Sigmoid colon (tissue), 7 donors: ENCODE measurements around the gene ASB2. TPM values are rescaled to one million over a fixed set of nuclear protein-coding genes. Genes with fewer than 3 reads are reported as not detected.

ENCODE experiments used
- DNase-seq: peaks from one replicate; pipeline ENCODE4 v3.0.0-alpha.2; 2019
- H3K27ac ChIP-seq, 4 donors: fragments of 200-600 bp; sonication (generic); one replicate each; pipeline ENCODE4 v1.5.1; 2016 to 2019; ENCODE audit warnings: mild to moderate bottlenecking in 1 of 4
- H3K27me3 ChIP-seq, 3 donors: fragments of 200-600 bp; sonication (generic); one replicate each; pipeline ENCODE4 v1.5.1; 2019; ENCODE audit warnings: mild to moderate bottlenecking in 1 of 3
- H3K36me3 ChIP-seq, 4 donors: fragments of 200-600 bp; sonication (generic); one replicate each; pipeline ENCODE4 v1.5.1; 2016 to 2019
- H3K4me1 ChIP-seq, 4 donors: fragments of 200-600 bp; sonication (generic); one replicate each; pipeline ENCODE4 v1.5.1; 2017 to 2019
- H3K4me3 ChIP-seq, 4 donors: fragments of 200-600 bp; sonication (generic); one replicate each; pipeline ENCODE4 v1.5.1; 2017 to 2019; ENCODE audit warnings: mild to moderate bottlenecking in 2 of 4, moderate library complexity in 1 of 4
- H3K9me3 ChIP-seq, 4 donors: fragments of 200-600 bp in 3 of 4; sonication (generic) in 3 of 4; one replicate each; pipeline versions ENCODE4 v1.5.1 to v1.6.1; 2013 to 2019
- CTCF ChIP-seq, 4 experiments: fragments of 450-650 bp in 3 of 4; fragments of 200-600 bp in 1 of 4; IDR thresholded peaks; one replicate each; pipeline ENCODE4 v1.5.1; 2016 to 2019; ENCODE audit warnings: antibody characterized with exemption in 4 of 4, mild to moderate bottlenecking in 3 of 4, moderate library complexity in 2 of 4
- EP300 ChIP-seq, 4 donors: sonication (generic); formaldehyde crosslinking; IDR thresholded peaks; one replicate each; pipeline ENCODE4 v1.6.1; 2017; ENCODE audit warnings: antibody characterized with exemption in 4 of 4
- POLR2A ChIP-seq, 2 donors: fragments of 450-650 bp; IDR thresholded peaks; one replicate each; pipeline ENCODE4 v1.6.1; 2016; ENCODE audit warnings: antibody characterized with exemption in 2 of 2, mild to moderate bottlenecking in 2 of 2, moderate library complexity in 2 of 2
- POLR2AphosphoS5 ChIP-seq, 4 donors: sonication (generic); formaldehyde crosslinking; IDR thresholded peaks; one replicate each; pipeline ENCODE4 v1.6.1; 2017; ENCODE audit warnings: antibody characterized with exemption in 4 of 4
- WGBS, 2 donors: extraction: QIAGEN DNeasy Blood & Tissue Kit; methylation state at CpG; one replicate each; pipeline ENCODE4 v1.1.7; 2013; 5-methylcytosine and 5-hydroxymethylcytosine counted together
- intact Hi-C: fragments of 100-400 bp; cut with DNase I; formaldehyde crosslinking; loops from one replicate; pipeline ENCODE4 v1.15.1; 2023
- polyA plus RNA-seq, 3 donors: library from polyadenylated mRNA; stranded (reverse); fragments of 200-250 nt; gene quantifications; one replicate each; pipeline ENCODE4 v1.2.3, GENCODE V29; 2013
- total RNA-seq, 4 donors: library from RNA; depleted of rRNA; stranded (reverse); fragments of >200 nt; gene quantifications; one replicate each; pipeline ENCODE4 v1.1.0, GENCODE V29; 2016
- donor health status: healthy with polysubstance abuse.
- donor health status: Bipolar disorder and iron deficiency.
- donor health status: healthy.

Gene ASB2
- total and polyA plus RNA-seq, 7 donors = 1.2 to 178 (median 117) TPM

GRCh38 chr14:94021416-94022157, 45.2 kb upstream of the ASB2 start:
- intact Hi-C loops = no loop called here
- no peaks in the 10 kb centered on the region for H3K9me3 ChIP-seq
- no peaks in the 10 kb centered on the region for H3K36me3 ChIP-seq
- 72 to 83% methylated on average over 10 of the region's 10 CpGs for WGBS, 2 donors
- TF ChIP-seq POLR2AphosphoS5 (IDR thresholded peaks at IDR 0.05) = no peak
- no peak for TF ChIP-seq EP300 (IDR thresholded peaks at IDR 0.05)
- no peak for TF ChIP-seq POLR2A (IDR thresholded peaks at IDR 0.05)
- no peak for TF ChIP-seq CTCF (IDR thresholded peaks at IDR 0.05)
- no peak overlapping the region for H3K4me3 ChIP-seq
- no peaks in the 10 kb centered on the region for H3K27me3 ChIP-seq
- no peak for DNase-seq
- H3K27ac ChIP-seq = no peak overlapping the region
- H3K4me1 ChIP-seq = peaks cover 0 to 3% (median 3%) of the 10 kb centered on the region in 4 donors

DNA sequence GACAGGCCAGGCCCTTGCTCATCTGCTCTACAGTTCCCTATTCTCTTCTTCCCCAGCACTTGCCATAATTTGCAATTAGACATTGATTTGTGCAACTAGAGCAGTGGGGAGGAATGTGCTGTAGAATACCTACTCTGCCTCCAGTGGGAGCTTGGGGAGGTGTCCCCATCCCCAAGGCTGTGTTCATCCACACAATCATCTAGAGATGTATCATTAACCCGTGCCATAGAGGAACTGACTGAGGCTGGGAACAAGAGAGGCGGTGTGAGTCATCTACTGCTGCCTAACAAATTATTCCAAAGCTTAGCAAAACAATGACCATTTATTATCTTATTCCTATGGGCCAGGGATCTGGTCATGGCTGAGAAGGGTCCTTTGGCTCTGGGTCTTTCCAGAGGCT, 44.6 kb upstream of the ASB2 start:
- intact Hi-C loops = no loop called here
- H3K36me3 ChIP-seq = no peaks in the 10 kb centered on the region
- H3K9me3 ChIP-seq = no peaks in the 10 kb centered on the region
- H3K4me3 ChIP-seq = no peak overlapping the region
- H3K27me3 ChIP-seq = no peaks in the 10 kb centered on the region
- no peak for DNase-seq
- WGBS, 2 donors = 60 to 72% methylated on average over 2 of the region's 2 CpGs
- no peak overlapping the region for H3K27ac ChIP-seq
- no peak for TF ChIP-seq CTCF (IDR thresholded peaks at IDR 0.05)
- H3K4me1 ChIP-seq = no peaks in the 10 kb centered on the region

DNA sequence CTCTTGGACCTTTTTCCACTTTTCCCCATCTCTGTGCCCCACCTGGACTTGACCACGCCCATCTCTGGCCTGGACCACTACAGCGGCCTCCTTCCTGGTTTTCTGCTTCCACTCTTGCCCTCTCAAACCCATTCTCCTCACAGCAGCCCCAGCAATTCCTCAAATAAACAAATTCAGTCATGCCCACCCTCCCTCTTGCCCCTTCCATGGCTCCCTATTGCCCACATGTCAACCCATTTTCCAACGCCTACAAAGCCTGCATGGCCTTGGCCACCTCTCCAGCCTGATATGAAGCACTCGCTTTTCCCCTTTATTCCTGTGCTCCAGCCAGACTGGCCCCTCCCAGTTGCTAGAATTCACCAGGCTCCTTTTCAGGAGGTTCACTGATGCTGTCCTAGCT, 43.9 kb upstream of the ASB2 start:
- 92 to 93% methylated on average over 4 of the region's 4 CpGs for WGBS, 2 donors
- Histone ChIP-seq H3K27me3 (no peaks in the 10 kb centered on the region), H3K4me3 (no peak overlapping the region), H3K36me3 (no peaks in the 10 kb centered on the region), H3K27ac (no peak overlapping the region), H3K9me3 (no peaks in the 10 kb centered on the region), H3K4me1 (no peaks in the 10 kb centered on the region)
- intact Hi-C loops = no loop called here
- TF ChIP-seq POLR2A (IDR thresholded peaks at IDR 0.05) = no peak
- TF ChIP-seq EP300 (IDR thresholded peaks at IDR 0.05) = no peak
- TF ChIP-seq CTCF (IDR thresholded peaks at IDR 0.05) = no peak
- no peak for TF ChIP-seq POLR2AphosphoS5 (IDR thresholded peaks at IDR 0.05)
- DNase-seq = no peak

- intact Hi-C loops = no loop called here
- no peak for DNase-seq
- Histone ChIP-seq H3K4me3 (no peak overlapping the region), H3K27ac (no peak overlapping the region), H3K36me3 (no peaks in the 10 kb centered on the region), H3K9me3 (no peaks in the 10 kb centered on the region), H3K4me1 (no peaks in the 10 kb centered on the region), H3K27me3 (no peaks in the 10 kb centered on the region)
- TF ChIP-seq CTCF (IDR thresholded peaks at IDR 0.05) (no peak), EP300 (IDR thresholded peaks at IDR 0.05) (no peak), POLR2AphosphoS5 (IDR thresholded peaks at IDR 0.05) (no peak), POLR2A (IDR thresholded peaks at IDR 0.05) (no peak)
- 51 to 79% methylated on average over 6 of the region's 6 CpGs for WGBS, 2 donors
Observed at GRCh38 chr14:94019329-94019728, 43.0 kb upstream of the ASB2 start.

DNA sequence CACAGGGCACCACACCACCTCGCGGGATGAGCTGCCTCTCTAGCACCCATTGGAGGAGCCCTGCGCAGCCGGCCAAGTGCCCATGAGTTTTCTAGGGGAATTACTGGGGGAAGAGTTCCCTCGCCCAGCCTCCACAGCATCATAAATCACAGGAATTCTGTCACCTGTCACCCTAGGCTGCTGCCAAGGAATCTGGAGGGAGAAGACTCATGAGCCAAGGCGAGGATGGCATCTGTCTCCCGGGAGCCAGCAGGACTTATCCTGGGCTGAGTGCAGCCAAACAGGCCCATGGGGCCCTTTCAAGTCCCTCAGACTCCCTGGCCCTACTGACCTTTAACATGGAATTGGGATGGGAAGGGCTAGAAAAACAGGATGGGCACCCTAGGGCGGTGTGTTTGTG, 41.9 kb upstream of the ASB2 start:
- Histone ChIP-seq H3K27me3 (no peaks in the 10 kb centered on the region), H3K4me1 (no peaks in the 10 kb centered on the region), H3K27ac (no peak overlapping the region), H3K4me3 (no peak overlapping the region), H3K9me3 (no peaks in the 10 kb centered on the region), H3K36me3 (no peaks in the 10 kb centered on the region)
- TF ChIP-seq POLR2A (IDR thresholded peaks at IDR 0.05) = no peak
- TF ChIP-seq CTCF (IDR thresholded peaks at IDR 0.05) = no peak
- TF ChIP-seq EP300 (IDR thresholded peaks at IDR 0.05) = no peak
- no peak for TF ChIP-seq POLR2AphosphoS5 (IDR thresholded peaks at IDR 0.05)
- no peak for DNase-seq
- 52 to 73% methylated on average over 8 of the region's 8 CpGs for WGBS, 2 donors
- intact Hi-C loops = no loop called here
